Esophagus squamous epithelium (tissue), 5 donors: ENCODE results near the gene NECTIN1. TPM values are rescaled to one million over a fixed set of nuclear protein-coding genes. Genes with fewer than 3 reads are reported as not detected.

ENCODE experiments used
- DNase-seq: peaks from one replicate; lab custom pipeline; 2025; lab: John Stamatoyannopoulos, UW
- H3K27ac ChIP-seq, 4 donors: fragments of 200-600 bp; sonication (generic); one replicate each; pipeline ENCODE4 v1.5.1; 2016 to 2019; ENCODE audit warnings: mild to moderate bottlenecking in 1 of 4
- H3K27me3 ChIP-seq, 4 donors: fragments of 200-600 bp; sonication (generic); 1 replicate in 3 of 4; 2 replicates in 1 of 4; pipeline versions ENCODE4 v1.5.1 to v1.6.0; 2017 to 2021; ENCODE audit warnings: antibody characterized with exemption in 1 of 4
- H3K36me3 ChIP-seq, 3 donors: fragments of 200-600 bp; sonication (generic); one replicate each; pipeline ENCODE4 v1.5.1; 2016 to 2019
- H3K4me1 ChIP-seq, 3 donors: fragments of 200-600 bp; sonication (generic); one replicate each; pipeline ENCODE4 v1.5.1; 2017 to 2019
- H3K4me3 ChIP-seq, 4 donors: fragments of 200-600 bp; sonication (generic); 1 replicate in 3 of 4; 2 replicates in 1 of 4; pipeline ENCODE4 v1.5.1; 2016 to 2019; ENCODE audit warnings: mild to moderate bottlenecking in 2 of 4, moderate library complexity in 1 of 4
- H3K9me3 ChIP-seq, 3 donors: fragments of 200-600 bp; sonication (generic); one replicate each; pipeline ENCODE4 v1.5.1; 2016 to 2019
- POLR2A ChIP-seq, 4 donors: fragments of 450-650 bp; IDR thresholded peaks; one replicate each; pipeline ENCODE4 v1.6.1; 2017; ENCODE audit warnings: antibody characterized with exemption in 4 of 4, mild to moderate bottlenecking in 4 of 4, moderate library complexity in 3 of 4
- WGBS, 2 donors: methylation state at CpG; one replicate each; pipeline ENCODE4 v1.1.5; 2018; 5-methylcytosine and 5-hydroxymethylcytosine counted together
- intact Hi-C: fragments of 100-400 bp; cut with DNase I; formaldehyde crosslinking; loops from one replicate; pipeline ENCODE4 v1.15.0; 2022
- total RNA-seq, 4 donors: library from RNA; depleted of rRNA; stranded (reverse); fragments of >200 nt; gene quantifications; one replicate each; pipeline ENCODE4 v1.1.0, GENCODE V29; 2016
- TF ChIP-seq, protein P1 (sequence below), 6 experiments: fragments of 450-650 bp in 4 of 6; fragments of 200-600 bp in 2 of 6; sonication (generic) in 2 of 6; IDR thresholded peaks; one replicate each; pipeline ENCODE4 v1.5.1; 2016 to 2019; ENCODE audit warnings: antibody characterized with exemption in 6 of 6, mild to moderate bottlenecking in 4 of 6, moderate library complexity in 4 of 6
- donor health status: DM: yes; HTN: yes; CAD: no.

The NECTIN1 gene
- total RNA-seq, 4 donors from 2014 or later, result 72.5 to 163 (median 117) TPM

- Histone ChIP-seq H3K4me1 (peaks cover 20 to 71% (median 28%) of the 10 kb centered on the region in 3 donors), H3K27me3 (no peaks in the 10 kb centered on the region), H3K36me3 (peaks cover 0 to 4% (median under 1%) of the 10 kb centered on the region in 3 donors), H3K4me3 (peak overlapping the region; percentile 68 to 95 (median 86)), H3K27ac (peak overlapping the region; percentile 93 to 98 (median 98)), H3K9me3 (no peaks in the 10 kb centered on the region)
- no peak for TF ChIP-seq POLR2A (IDR thresholded peaks at IDR 0.05)
- TF ChIP-seq, protein P1, sequence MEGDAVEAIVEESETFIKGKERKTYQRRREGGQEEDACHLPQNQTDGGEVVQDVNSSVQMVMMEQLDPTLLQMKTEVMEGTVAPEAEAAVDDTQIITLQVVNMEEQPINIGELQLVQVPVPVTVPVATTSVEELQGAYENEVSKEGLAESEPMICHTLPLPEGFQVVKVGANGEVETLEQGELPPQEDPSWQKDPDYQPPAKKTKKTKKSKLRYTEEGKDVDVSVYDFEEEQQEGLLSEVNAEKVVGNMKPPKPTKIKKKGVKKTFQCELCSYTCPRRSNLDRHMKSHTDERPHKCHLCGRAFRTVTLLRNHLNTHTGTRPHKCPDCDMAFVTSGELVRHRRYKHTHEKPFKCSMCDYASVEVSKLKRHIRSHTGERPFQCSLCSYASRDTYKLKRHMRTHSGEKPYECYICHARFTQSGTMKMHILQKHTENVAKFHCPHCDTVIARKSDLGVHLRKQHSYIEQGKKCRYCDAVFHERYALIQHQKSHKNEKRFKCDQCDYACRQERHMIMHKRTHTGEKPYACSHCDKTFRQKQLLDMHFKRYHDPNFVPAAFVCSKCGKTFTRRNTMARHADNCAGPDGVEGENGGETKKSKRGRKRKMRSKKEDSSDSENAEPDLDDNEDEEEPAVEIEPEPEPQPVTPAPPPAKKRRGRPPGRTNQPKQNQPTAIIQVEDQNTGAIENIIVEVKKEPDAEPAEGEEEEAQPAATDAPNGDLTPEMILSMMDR (IDR thresholded peaks at IDR 0.05), result peak in 1 of 6 experiments; percentile 7
- 0 to 7% methylated on average over 2 to 5 of the region's 48 CpGs for WGBS, 2 donors
- intact Hi-C loops, result loop anchor here (5.0 kb wide), 1 partner anchor 45 kb away; no protein-coding TSS in a partner anchor
- DNase-seq, result no peak
Measured at GRCh38 chr11:119727523-119728151, 1.4 kb downstream of the NECTIN1 start.

- intact Hi-C loops, result loop anchor here (5.0 kb wide), 1 partner anchor 45 kb away; no protein-coding TSS in a partner anchor
- Histone ChIP-seq H3K27ac (peak overlapping the region; percentile 93 to 98 (median 98)), H3K27me3 (no peaks in the 10 kb centered on the region), H3K36me3 (peaks cover 0 to 7% (median 4%) of the 10 kb centered on the region in 3 donors), H3K4me1 (peaks cover 27 to 79% (median 35%) of the 10 kb centered on the region in 3 donors), H3K4me3 (peak overlapping the region; percentile 68 to 95 (median 86)), H3K9me3 (no peaks in the 10 kb centered on the region)
- TF ChIP-seq POLR2A (IDR thresholded peaks at IDR 0.05), result no peak
- TF ChIP-seq, protein P1 (IDR thresholded peaks at IDR 0.05), result no peak
- DNase-seq, result no peak
- 11 to 17% methylated on average over 13 to 16 of the region's 21 CpGs for WGBS, 2 donors
Measured at GRCh38 chr11:119726585-119727522, 2.1 kb downstream of the NECTIN1 start.

GRCh38 chr11:119726150-119726553 lies 2.8 kb downstream of the NECTIN1 start:
- Histone ChIP-seq H3K36me3 (peaks cover 0 to 14% (median 4%) of the 10 kb centered on the region in 3 donors), H3K9me3 (no peaks in the 10 kb centered on the region), H3K27ac (peak overlapping the region; percentile 93 to 98 (median 98)), H3K4me3 (peak overlapping the region; percentile 68 to 95 (median 86)), H3K27me3 (no peaks in the 10 kb centered on the region), H3K4me1 (peaks cover 34 to 86% (median 42%) of the 10 kb centered on the region in 3 donors)
- WGBS, 2 donors, result 19 to 22% methylated on average over 5 to 6 of the region's 6 CpGs
- no peak for DNase-seq
- intact Hi-C loops, result loop anchor here (5.0 kb wide), 1 partner anchor 44 kb away; no protein-coding TSS in a partner anchor
- TF ChIP-seq, protein P1 (IDR thresholded peaks at IDR 0.05), result no peak
- TF ChIP-seq POLR2A (IDR thresholded peaks at IDR 0.05), result peak in 1 of 4 donors; percentile 18

GRCh38 chr11:119724956-119725355 lies 4.0 kb downstream of the NECTIN1 start:
- Histone ChIP-seq H3K36me3 (peaks cover 0 to 26% (median 4%) of the 10 kb centered on the region in 3 donors), H3K9me3 (no peaks in the 10 kb centered on the region), H3K4me1 (peaks cover 40 to 91% (median 50%) of the 10 kb centered on the region in 3 donors), H3K4me3 (peak overlapping the region; percentile 11 to 95 (median 86)), H3K27ac (peak overlapping the region; percentile 93 to 98 (median 98)), H3K27me3 (no peaks in the 10 kb centered on the region)
- TF ChIP-seq POLR2A (IDR thresholded peaks at IDR 0.05), result no peak
- TF ChIP-seq, protein P1 (IDR thresholded peaks at IDR 0.05), result no peak
- WGBS, 2 donors, result 30 to 56% methylated on average over 3 of the region's 3 CpGs
- DNase-seq, result no peak
- intact Hi-C loops, result loop anchor here (5.0 kb wide), 1 partner anchor 43 kb away; no protein-coding TSS in a partner anchor
